ENCODE measurements around the gene SENP6.
"Not testable (repeated sequence)": the region's sequence is repeated elsewhere in the genome, so short reads cannot be mapped to it uniquely, and the experiment has no call there.

GRCh38 chr6:75731029-75731428, 129.3 kb downstream of the SENP6 start:
- not testable (repeated sequence) for TF ChIP-seq RARB (CRISPR knock-in tag; IDR thresholded peaks at IDR 0.05); ZNF8 (CRISPR knock-in tag; IDR thresholded peaks at IDR 0.05); ARNTL (CRISPR knock-in tag; IDR thresholded peaks at IDR 0.05; ENCODE audit: borderline replicate concordance, low read depth); BACH2 (CRISPR knock-in tag; IDR thresholded peaks at IDR 0.05; ENCODE audit: borderline replicate concordance); PPARA (CRISPR knock-in tag; IDR thresholded peaks at IDR 0.05; ENCODE audit: borderline replicate concordance); CSRNP3 (CRISPR knock-in tag; IDR thresholded peaks at IDR 0.05); ISL1 (CRISPR knock-in tag; IDR thresholded peaks at IDR 0.05)
